ENCODE data around the gene NKD1.

GRCh38 chr16:50560903-50561863, 13.0 kb downstream of the NKD1 start:
- no peak for TF ChIP-seq POLR2AphosphoS5 (IDR thresholded peaks at IDR 0.05; ENCODE audit: low read depth, low read length)
- TF ChIP-seq EZH2 (IDR thresholded peaks at IDR 0.05) = no peak
- TF ChIP-seq REST (IDR thresholded peaks at IDR 0.05; ENCODE audit: low read depth) = no peak
- TF ChIP-seq POLR2A (IDR thresholded peaks at IDR 0.05; ENCODE audit: borderline replicate concordance, extremely low read depth, insufficient read depth, insufficient read length) = no peak
- TF ChIP-seq CTCF (IDR thresholded peaks at IDR 0.05 in 2 of 3, conservative IDR thresholded peaks at IDR 0.05 in 1 of 3; ENCODE audit: borderline replicate concordance in 1 of 3, insufficient read depth in 1 of 3, low read depth in 2 of 3, low read length in 2 of 3) = no peak
- TF ChIP-seq CEBPB (IDR thresholded peaks at IDR 0.05; ENCODE audit: low read depth) = no peak
- TF ChIP-seq ZNF274 (IDR thresholded peaks at IDR 0.05; ENCODE audit: low read depth, low read length) = no peak
- no peak for TF ChIP-seq EZH2phosphoT487 (IDR thresholded peaks at IDR 0.05; ENCODE audit: borderline replicate concordance)
- TF ChIP-seq MAX (IDR thresholded peaks at IDR 0.05) = no peak
- TF ChIP-seq TCF7L2 (IDR thresholded peaks at IDR 0.05; ENCODE audit: borderline replicate concordance, extremely low read depth, insufficient read depth, insufficient read length) = no peak
- TF ChIP-seq YY1 (IDR thresholded peaks at IDR 0.05; ENCODE audit: extremely low read depth, insufficient replicate concordance, low read depth, low read length) = no peak
